NCI-H748 (cell line): ENCODE results near the gene INTS1.

Experiments used
- DNase-seq: peaks from one replicate; lab custom pipeline; 2025; ENCODE audit not compliant: unreplicated experiment; lab: John Stamatoyannopoulos, UW

Gene INTS1

DNA sequence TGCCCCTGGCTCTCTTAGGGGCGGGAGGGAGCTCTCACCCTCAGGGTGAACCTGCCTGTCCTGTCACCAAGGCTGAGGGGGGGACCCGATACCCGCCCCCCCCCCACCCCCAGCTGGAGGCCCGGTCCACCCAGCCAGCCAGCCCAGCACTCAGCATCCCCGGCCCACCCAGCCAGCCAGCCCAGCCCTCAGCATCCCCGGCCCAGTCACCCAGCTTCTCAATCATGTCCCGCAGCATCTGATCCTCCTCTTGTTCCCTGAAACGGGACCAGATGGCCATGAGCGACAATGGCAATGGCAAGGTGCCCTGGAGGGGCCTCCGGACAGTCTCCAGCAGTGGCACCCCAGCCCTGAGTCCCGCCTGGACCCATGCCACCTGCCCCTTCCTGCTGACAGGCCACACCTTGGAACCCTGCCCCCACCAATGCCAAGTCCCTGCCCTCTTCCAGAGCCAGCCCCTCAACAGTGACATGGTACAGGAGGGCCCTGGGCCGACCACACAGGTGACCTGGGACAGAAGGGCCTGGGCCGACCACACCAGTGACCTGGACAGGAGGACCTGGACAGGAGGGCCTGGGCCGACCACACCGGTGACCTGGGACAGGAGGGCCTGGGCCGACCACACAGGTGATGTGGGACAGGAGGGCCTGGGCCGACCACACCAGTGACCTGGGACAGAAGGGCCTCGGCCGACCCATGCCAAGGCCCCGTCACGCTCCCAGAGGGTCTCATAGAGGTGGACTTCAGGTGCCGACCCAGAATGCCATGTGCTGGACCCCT, 69.1 kb downstream of the INTS1 start:
- DNase-seq: no peak

DNA sequence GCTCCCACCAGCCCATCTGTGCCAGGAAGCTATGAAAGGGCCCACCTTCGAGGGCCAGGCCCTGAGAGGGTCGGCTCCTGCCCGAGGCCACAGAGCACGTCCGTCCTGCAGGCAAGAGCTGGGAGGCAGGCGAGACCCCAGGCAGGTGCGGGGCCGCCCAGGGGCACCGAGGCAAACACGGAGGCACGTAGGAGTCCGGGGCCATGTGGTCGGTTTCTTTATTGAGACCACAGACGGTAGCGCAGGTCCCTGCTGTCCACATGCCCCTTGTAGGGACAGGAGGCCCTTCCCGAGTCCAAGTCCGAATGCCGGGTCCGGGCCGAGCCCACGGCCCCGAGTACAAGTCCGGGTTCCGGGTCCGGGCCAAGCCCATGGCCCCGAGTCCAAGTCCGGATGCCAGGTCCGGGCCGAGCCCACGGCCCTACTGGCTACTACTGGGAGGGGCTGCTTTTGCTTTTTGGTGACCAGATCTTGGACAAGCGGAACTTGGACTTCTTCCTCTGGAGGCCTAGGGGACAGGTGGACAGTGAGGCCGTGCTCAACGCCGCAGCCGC, 69.9 kb downstream of the INTS1 start:
- DNase-seq: no peak

- no peak for DNase-seq
These were observed 70.9 kb downstream of the INTS1 start for GRCh38 chr7:1433128-1433920.

GRCh38 chr7:1432411-1433082, 71.6 kb downstream of the INTS1 start:
- DNase-seq: peak; percentile 59

DNA sequence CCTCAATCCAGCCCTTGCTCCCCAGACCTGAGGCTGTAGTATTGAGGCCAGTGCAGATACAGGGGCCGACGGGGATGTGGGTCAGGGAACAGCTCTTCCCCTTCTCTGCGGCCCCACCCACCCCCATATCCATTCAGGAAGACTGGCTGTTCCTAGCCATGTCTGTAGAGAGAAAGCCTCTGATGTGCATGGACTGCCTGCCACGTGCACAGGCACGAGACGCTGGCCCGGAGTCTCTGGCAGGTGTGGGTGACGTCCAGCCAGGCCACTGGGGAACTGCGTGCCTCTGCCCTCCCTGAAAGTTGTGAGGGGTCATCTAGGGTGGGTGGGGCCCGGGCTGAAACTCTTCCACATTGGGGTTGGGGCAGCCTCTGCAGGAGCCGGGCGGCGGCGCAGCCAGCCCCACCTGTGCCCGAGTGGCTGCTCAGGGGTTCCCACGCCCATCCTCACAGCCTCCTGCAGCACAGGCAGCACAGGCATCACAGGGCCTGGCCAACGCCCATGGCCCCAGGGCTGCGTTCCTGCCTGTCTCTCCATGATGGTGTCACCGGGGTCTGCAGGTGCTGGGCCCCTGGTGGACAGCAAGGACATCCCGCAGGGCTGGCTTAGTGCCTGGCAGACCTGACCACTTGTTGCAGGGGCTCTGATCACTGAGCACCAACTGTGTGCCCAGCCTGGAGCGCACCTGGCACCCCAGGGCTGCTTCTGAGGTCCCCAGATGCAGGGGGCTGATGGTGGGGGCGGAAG, 72.4 kb downstream of the INTS1 start:
- DNase-seq: peak; percentile 65

DNA sequence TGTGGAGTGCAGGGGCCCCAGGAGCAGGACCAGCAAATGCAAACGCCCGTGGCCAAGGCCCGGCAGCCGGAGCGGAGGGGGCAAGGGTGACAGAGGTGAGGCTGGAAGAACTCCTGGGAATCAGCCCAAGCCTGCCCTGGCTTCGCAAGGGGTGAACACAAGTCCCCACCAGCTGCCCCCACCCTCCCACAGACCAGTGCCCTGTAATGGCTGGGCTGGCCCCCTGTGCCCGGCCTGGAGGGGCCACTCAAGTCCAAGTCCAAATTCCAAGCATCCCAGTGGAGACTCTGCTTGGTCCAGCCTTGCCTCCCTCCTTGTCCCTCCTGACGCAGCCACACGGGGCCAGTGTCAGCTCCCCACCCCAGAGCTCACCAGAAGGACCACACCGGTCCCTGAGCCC, 73.0 kb downstream of the INTS1 start:
- no peak for DNase-seq

- no peak for DNase-seq
These were observed 73.9 kb downstream of the INTS1 start for GRCh38 chr7:1430056-1430845.

DNA sequence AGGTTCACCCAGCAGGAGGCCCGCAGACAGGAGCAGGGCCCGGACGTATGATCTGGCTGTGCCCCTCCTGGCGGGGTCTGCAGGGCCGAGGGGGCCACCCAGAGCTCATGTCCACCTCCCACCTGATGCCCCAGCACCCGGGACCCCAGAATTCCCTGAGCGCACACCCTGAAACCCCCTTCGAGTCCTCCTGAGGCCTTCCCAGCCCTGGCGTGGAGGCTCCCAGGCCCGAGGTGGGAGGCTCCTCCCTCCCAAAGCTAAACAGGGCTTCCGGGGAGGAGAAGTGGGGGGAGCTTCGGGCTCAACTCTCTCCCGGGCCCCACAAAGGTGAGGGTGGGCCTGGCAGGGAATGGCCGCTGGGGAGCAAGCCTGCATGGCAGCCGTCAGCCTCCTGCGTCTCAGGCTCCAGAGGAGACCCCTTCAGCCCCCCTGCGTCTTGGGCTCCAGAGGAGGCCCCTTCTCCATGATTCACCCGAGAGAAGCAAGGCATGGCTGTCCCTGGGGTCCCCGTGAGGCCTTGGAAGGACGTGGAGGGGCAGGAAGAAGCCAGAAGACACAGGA, 75.2 kb downstream of the INTS1 start:
- DNase-seq: no peak

DNA sequence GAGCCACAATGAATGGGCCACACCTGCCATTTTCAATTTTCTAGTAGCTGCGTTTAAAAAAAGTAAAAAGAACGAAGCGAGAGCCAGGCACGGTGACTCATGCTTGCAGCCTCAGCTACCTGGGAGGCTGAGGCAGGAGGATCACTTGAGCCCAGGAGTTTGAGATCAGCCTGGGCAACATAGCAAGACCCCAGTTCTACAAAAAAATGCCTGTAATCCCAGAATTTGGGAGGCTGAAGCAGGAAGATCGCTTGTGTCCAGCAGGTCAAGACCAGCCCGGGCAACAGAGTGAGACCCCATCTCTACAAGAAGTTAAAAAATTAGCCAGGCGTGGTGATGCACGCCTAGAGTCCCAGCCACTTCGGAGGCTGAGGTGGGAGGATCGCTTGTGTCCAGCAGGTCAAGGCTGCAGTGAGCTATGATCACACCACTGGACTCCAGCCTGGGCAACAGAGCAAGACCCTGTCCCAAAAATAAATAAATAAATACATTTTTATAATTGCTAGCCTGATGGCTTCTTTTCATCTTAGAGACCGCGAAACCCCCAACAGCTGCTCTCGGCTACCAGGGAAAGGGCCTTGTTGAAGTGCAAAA, 77.0 kb downstream of the INTS1 start:
- DNase-seq: no peak

- no peak for DNase-seq
These were observed 77.7 kb downstream of the INTS1 start for GRCh38 chr7:1426474-1426873.

GRCh38 chr7:1425292-1426136, 78.7 kb downstream of the INTS1 start:
- DNase-seq: no peak

- DNase-seq: no peak
These were observed 80.1 kb downstream of the INTS1 start for GRCh38 chr7:1424041-1424440.

DNA sequence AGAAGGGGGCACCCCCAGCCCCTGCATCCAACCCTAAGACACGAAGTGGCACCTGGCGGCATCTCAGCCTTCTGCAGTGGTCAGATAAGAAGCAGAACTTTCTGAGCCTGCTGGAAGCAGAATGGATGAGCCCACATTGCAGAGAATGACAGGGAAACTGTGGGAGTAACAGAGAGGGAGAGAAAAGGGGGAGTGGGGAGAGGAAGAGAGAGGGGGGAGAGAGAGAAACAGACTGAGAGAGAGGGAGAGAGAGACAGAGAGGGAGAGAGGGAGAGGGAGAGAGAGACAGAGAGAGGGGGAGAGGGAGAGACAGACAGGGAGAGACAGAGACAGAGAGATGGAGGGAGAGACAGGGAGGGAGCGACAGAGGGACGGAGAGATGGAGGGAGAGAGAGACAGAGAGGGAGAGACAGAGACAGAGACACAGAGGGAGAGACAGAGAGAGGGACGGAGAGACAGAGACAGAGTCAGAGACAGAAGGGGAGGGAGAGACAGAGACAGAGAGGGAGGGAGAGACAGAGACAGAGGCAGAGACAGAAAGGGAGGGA, 80.9 kb downstream of the INTS1 start:
- no peak for DNase-seq

DNA sequence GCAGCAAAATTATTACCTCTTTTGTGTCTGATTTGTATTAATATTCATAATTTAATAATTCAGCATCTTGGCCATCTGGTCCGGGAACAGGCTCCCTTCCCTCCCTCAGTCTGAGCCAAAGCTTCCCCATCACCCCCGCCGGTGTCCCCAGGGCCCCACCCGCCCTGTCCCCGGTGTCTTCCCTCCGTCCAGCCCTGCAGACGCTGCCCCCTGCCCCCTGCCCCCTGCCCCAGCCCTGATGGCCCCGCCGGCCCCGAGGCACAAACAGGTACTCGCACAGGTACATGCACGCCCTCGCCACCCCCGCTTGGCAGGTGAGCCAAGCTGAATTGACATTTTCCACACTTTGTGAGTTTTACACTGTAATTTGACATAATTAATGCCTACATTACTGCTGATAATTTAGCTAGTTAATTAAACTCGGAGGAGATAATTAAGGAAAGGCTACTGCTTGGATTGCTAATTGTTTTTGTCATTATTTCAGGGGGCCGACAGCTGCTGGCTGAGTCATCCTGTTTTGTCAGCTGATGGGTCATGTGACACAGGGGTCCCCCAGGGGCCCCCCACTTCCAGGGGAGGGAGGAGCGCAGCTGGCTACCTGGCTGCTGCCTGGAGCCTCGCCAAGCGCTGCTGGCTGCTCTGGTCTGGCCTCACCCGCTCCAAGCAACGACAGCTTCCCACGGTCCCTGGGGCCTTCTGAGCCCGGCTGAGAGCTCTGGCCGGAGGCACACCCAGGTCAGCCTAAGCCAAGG, 81.5 kb downstream of the INTS1 start:
- peak; percentile 95 for DNase-seq

DNA sequence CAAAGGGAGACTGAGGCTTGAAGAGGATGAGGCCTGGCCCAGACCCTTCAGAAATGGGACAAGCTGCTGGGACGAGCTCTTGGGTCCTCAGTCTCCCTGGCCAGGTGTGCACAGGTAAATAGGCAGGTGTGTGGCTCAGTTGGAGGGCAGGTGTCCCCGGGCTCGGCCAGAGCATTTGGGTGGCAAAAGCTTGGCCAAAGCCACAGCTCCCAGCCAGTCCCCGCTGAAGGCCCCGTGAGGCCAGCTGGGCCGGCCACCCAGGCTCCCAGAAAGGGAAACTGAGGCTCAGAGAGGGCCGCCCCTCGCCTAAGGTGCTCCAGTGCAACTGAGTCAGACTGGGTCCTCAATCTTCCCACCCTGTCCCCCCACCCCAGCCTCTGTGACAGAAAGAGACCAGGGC, 82.2 kb downstream of the INTS1 start:
- no peak for DNase-seq

- no peak for DNase-seq
These were observed 83.0 kb downstream of the INTS1 start for GRCh38 chr7:1421020-1421790.
